Liver (tissue), 9 donors: ENCODE results near the gene ZSWIM8. TPM values are rescaled to one million over a fixed set of nuclear protein-coding genes. Genes with fewer than 3 reads are reported as not detected.

Experiments
- DNase-seq: peaks from one replicate; pipeline ENCODE4 v3.0.0-alpha.2; 2017; ENCODE audit warnings: low spot score
- H3K27ac ChIP-seq, 2 donors: one replicate each; pipeline ENCODE4 v1.7.0; 2013; ENCODE audit warnings: inconsistent platforms in 2 of 2, low read length in 2 of 2, control low read depth in 1 of 2, low read depth in 1 of 2, mild to moderate bottlenecking in 1 of 2
- H3K27me3 ChIP-seq, 4 donors: one replicate each; pipeline versions ENCODE4 v1.6.1 to v1.7.0; 2013; ENCODE audit warnings: low read length in 3 of 4, inconsistent platforms in 1 of 4, mild to moderate bottlenecking in 1 of 4, moderate library complexity in 1 of 4; ENCODE audit not compliant: control insufficient read depth in 4 of 4, insufficient read depth in 4 of 4
- H3K36me3 ChIP-seq, 4 donors: one replicate each; pipeline versions ENCODE4 v1.6.1 to v1.7.0; 2013; ENCODE audit warnings: low read length in 3 of 4, mild to moderate bottlenecking in 3 of 4, low read depth in 1 of 4, moderate library complexity in 1 of 4; ENCODE audit not compliant: control insufficient read depth in 4 of 4, insufficient read depth in 3 of 4
- H3K4me1 ChIP-seq, 4 donors: one replicate each; pipeline versions ENCODE4 v1.6.1 to v1.7.0; 2013; ENCODE audit warnings: low read length in 3 of 4, mild to moderate bottlenecking in 3 of 4, moderate library complexity in 1 of 4; ENCODE audit not compliant: control insufficient read depth in 4 of 4, insufficient read depth in 4 of 4
- H3K4me3 ChIP-seq, 3 donors: one replicate each; pipeline versions ENCODE4 v1.6.1 to v1.7.0; 2013; ENCODE audit warnings: low read length in 3 of 3, control low read depth in 1 of 3, low read depth in 1 of 3, mild to moderate bottlenecking in 1 of 3
- H3K9ac ChIP-seq, 2 donors: one replicate each; pipeline ENCODE4 v1.7.0; 2013; ENCODE audit warnings: low read length in 2 of 2, mild to moderate bottlenecking in 2 of 2, moderate library complexity in 2 of 2, control low read depth in 1 of 2, low read depth in 1 of 2
- H3K9me3 ChIP-seq, 4 donors: one replicate each; pipeline versions ENCODE4 v1.6.1 to v1.7.0; 2013; ENCODE audit warnings: low read length in 3 of 4; ENCODE audit not compliant: control insufficient read depth in 4 of 4
- EGR1 ChIP-seq, 2 donors: IDR thresholded peaks; 2 replicates each; pipeline ENCODE4 v1.6.1; 2016 to 2018; ENCODE audit warnings: antibody characterized with exemption in 2 of 2, low read depth in 2 of 2
- FOXA2 ChIP-seq: IDR thresholded peaks from 2 replicates; pipeline ENCODE4 v1.6.1; 2016; ENCODE audit warnings: antibody characterized with exemption
- GABPA ChIP-seq, 2 donors: IDR thresholded peaks in 1 of 2; conservative IDR thresholded peaks in 1 of 2; 2 replicates each; pipeline ENCODE4 v1.6.1; 2016; ENCODE audit warnings: antibody characterized with exemption in 2 of 2, mild to moderate bottlenecking in 1 of 2, moderate library complexity in 1 of 2
- HNF4G ChIP-seq: IDR thresholded peaks from 2 replicates; pipeline ENCODE4 v1.6.1; 2016; ENCODE audit warnings: antibody characterized with exemption
- JUND ChIP-seq, 2 donors: IDR thresholded peaks; 2 replicates each; pipeline ENCODE4 v1.6.1; 2016; ENCODE audit warnings: antibody characterized with exemption in 2 of 2
- RAD21 ChIP-seq, 2 donors: IDR thresholded peaks; 2 replicates each; pipeline ENCODE4 v1.6.1; 2016; ENCODE audit warnings: antibody characterized with exemption in 2 of 2, mild to moderate bottlenecking in 2 of 2
- TAF1 ChIP-seq: conservative IDR thresholded peaks from 2 replicates; pipeline ENCODE4 v1.6.1; 2016; ENCODE audit warnings: antibody characterized with exemption, mild to moderate bottlenecking
- WGBS: extraction: QIAGEN DNeasy Blood & Tissue Kit; methylation state at CpG from one replicate; pipeline ENCODE4 v1.1.7; 2013; 5-methylcytosine and 5-hydroxymethylcytosine counted together
- polyA plus RNA-seq, 2 donors: library from polyadenylated mRNA; stranded (reverse) in 1 of 2; unstranded in 1 of 2; fragments of 200-250 nt in 1 of 2; fragments of >200 nt in 1 of 2; fragmentation: Nextera tagmentation in 1 of 2; extraction: Ambion mirVana in 1 of 2; gene quantifications; one replicate each; pipeline versions ENCODE4 v1.2.1 to v1.2.3, GENCODE V29; 2013 to 2015
- total RNA-seq, 2 donors: library from RNA; depleted of rRNA; stranded (reverse); fragments of >200 nt; gene quantifications; one replicate each; pipeline ENCODE4 v1.2.3, GENCODE V29; 2014
- TF ChIP-seq, protein P1 (sequence below): fragments of 150-350 bp; IDR thresholded peaks from 2 replicates; pipeline ENCODE4 v1.5.1; 2017; ENCODE audit warnings: improper control_type of control experiment, low read depth, low read length; ENCODE audit not compliant: missing input control
- TF ChIP-seq, protein P2 (sequence below): IDR thresholded peaks from 2 replicates; pipeline ENCODE4 v1.6.1; 2016; ENCODE audit warnings: antibody characterized with exemption
- TF ChIP-seq, protein P3 (sequence below): IDR thresholded peaks from 2 replicates; pipeline ENCODE4 v1.6.1; 2016; ENCODE audit warnings: antibody characterized with exemption, mild to moderate bottlenecking
- donor health status: healthy.
- donor health status: healthy.
- donor health status: healthy.
- donor health status: healthy.
- donor health status: healthy.

ZSWIM8 gene
- total and polyA plus RNA-seq, 4 donors, result 33.3 to 66.2 (median 44.4) TPM

DNA sequence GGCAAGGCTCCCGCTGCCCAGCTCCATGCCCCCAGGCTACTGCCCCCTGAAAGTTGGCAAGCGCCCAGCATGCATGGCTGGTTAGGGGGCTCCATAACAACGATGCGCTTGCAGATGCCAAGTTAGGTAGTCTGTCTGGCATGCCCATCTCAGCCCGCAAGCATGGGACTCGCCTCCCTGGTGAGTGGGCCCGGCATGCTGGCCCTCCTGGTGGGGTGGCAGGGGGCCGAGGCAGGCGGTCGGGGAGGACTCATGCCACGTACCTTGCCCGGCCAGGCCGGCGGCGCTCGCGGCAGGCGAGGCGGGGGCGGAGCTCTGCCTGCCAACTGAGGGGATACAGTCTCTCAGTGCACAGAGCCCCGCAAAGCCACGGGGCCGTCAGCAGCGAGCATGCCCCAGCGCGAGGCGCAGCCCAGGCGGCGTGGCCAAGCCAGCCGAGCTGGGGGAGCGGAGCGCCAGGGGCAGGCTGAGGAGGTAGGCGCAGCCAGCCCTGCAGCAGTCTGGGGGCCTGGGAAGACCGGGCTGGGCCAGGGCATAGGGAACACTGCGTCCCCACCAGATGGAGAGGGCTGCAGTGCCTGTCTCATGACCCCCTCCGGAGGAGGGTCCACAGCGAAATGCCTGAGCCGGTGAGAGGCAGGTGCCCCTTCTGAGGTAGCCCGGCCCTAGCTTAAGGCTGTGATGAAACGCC is 54.0 kb downstream of the ZSWIM8 start (continued):
- TF ChIP-seq, protein P1, sequence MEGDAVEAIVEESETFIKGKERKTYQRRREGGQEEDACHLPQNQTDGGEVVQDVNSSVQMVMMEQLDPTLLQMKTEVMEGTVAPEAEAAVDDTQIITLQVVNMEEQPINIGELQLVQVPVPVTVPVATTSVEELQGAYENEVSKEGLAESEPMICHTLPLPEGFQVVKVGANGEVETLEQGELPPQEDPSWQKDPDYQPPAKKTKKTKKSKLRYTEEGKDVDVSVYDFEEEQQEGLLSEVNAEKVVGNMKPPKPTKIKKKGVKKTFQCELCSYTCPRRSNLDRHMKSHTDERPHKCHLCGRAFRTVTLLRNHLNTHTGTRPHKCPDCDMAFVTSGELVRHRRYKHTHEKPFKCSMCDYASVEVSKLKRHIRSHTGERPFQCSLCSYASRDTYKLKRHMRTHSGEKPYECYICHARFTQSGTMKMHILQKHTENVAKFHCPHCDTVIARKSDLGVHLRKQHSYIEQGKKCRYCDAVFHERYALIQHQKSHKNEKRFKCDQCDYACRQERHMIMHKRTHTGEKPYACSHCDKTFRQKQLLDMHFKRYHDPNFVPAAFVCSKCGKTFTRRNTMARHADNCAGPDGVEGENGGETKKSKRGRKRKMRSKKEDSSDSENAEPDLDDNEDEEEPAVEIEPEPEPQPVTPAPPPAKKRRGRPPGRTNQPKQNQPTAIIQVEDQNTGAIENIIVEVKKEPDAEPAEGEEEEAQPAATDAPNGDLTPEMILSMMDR, result no peak
- TF ChIP-seq JUND (IDR thresholded peaks at IDR 0.05), result no peak
- TF ChIP-seq FOXA2, result no peak
- no peak for TF ChIP-seq RAD21 (IDR thresholded peaks at IDR 0.05)
- TF ChIP-seq EGR1 (IDR thresholded peaks at IDR 0.05; ENCODE audit: low read depth in 2 of 2), result no peak
- TF ChIP-seq, protein P2, sequence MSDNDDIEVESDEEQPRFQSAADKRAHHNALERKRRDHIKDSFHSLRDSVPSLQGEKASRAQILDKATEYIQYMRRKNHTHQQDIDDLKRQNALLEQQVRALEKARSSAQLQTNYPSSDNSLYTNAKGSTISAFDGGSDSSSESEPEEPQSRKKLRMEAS, result no peak
- TF ChIP-seq HNF4G, result no peak

DNA sequence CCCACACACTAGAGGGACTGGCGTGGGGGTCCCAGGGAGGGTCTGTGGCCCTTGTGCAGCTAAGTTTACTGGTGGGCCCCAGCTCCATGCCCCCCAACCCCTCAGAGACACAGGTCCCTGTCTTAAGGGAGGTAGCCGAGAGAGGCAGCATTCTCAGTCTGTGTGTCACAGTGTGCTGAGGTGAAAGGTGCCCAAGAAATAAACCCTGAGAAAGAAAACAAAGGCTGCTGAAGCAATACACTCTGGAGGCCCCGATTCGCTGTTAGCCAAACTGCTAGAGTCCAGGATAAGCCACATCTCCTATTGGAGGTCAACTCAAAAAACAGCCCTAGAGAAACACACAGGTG is 54.6 kb downstream of the ZSWIM8 start:
- WGBS, result 62% methylated on average over 4 of the region's 4 CpGs

More for the DNA sequence above, 54.6 kb downstream of the ZSWIM8 start:
- Histone ChIP-seq H3K27ac (peak overlapping the region in 1 of 2 donors; percentile 47), H3K4me1 (peaks cover 18 to 61% (median 42%) of the 10 kb centered on the region in 4 donors), H3K9me3 (no peaks in the 10 kb centered on the region), H3K4me3 (no peak overlapping the region), H3K9ac (no peak overlapping the region), H3K27me3 (no peaks in the 10 kb centered on the region), H3K36me3 (peaks cover 0 to 5% (median 2%) of the 10 kb centered on the region in 4 donors)
- TF ChIP-seq, protein P2, result no peak
- TF ChIP-seq TAF1 (no peak), FOXA2 (no peak), GABPA (IDR thresholded peaks at IDR 0.05 in 1 of 2, conservative IDR thresholded peaks at IDR 0.05 in 1 of 2) (no peak), EGR1 (IDR thresholded peaks at IDR 0.05; ENCODE audit: low read depth in 2 of 2) (no peak)
- TF ChIP-seq, protein P3, sequence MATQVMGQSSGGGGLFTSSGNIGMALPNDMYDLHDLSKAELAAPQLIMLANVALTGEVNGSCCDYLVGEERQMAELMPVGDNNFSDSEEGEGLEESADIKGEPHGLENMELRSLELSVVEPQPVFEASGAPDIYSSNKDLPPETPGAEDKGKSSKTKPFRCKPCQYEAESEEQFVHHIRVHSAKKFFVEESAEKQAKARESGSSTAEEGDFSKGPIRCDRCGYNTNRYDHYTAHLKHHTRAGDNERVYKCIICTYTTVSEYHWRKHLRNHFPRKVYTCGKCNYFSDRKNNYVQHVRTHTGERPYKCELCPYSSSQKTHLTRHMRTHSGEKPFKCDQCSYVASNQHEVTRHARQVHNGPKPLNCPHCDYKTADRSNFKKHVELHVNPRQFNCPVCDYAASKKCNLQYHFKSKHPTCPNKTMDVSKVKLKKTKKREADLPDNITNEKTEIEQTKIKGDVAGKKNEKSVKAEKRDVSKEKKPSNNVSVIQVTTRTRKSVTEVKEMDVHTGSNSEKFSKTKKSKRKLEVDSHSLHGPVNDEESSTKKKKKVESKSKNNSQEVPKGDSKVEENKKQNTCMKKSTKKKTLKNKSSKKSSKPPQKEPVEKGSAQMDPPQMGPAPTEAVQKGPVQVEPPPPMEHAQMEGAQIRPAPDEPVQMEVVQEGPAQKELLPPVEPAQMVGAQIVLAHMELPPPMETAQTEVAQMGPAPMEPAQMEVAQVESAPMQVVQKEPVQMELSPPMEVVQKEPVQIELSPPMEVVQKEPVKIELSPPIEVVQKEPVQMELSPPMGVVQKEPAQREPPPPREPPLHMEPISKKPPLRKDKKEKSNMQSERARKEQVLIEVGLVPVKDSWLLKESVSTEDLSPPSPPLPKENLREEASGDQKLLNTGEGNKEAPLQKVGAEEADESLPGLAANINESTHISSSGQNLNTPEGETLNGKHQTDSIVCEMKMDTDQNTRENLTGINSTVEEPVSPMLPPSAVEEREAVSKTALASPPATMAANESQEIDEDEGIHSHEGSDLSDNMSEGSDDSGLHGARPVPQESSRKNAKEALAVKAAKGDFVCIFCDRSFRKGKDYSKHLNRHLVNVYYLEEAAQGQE, result no peak
- TF ChIP-seq, protein P1, result no peak
- DNase-seq, result no peak
